SW480 (cell line): ENCODE measurements around the gene ZNF283.
"Not testable (repeated sequence)": the region's sequence is repeated elsewhere in the genome, so short reads cannot be mapped to it uniquely, and the experiment has no call there.

Source experiments
- DNase-seq: peaks from one replicate; pipeline ENCODE4 v3.0.0-alpha.2; 2016; ENCODE audit warnings: low spot score

ZNF283 gene

GRCh38 chr19:43848821-43849220 is 21.7 kb downstream of the ZNF283 start:
- DNase-seq, result no peak

GRCh38 chr19:43858174-43858573 is 31.1 kb downstream of the ZNF283 start:
- DNase-seq, result no peak

DNA sequence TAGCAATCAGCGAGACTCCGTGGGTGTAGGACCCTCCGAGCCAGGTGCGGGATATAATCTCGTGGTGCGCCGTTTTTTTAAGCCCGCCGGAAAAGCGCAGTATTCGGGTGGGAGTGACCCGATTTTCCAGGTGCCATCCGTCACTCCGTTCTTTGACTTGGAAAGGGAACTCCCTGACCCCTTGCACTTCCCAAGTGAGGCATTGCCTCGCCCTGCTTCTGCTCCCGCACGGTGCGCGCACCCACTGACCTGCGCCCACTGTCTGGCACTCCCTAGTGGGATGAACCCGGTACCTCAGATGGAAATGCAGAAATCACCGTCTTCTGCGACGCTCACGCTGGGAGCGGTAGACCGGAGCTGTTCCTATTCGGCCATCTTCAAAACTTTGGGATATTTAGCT is 39.8 kb downstream of the ZNF283 start:
- not testable (repeated sequence) for DNase-seq

DNA sequence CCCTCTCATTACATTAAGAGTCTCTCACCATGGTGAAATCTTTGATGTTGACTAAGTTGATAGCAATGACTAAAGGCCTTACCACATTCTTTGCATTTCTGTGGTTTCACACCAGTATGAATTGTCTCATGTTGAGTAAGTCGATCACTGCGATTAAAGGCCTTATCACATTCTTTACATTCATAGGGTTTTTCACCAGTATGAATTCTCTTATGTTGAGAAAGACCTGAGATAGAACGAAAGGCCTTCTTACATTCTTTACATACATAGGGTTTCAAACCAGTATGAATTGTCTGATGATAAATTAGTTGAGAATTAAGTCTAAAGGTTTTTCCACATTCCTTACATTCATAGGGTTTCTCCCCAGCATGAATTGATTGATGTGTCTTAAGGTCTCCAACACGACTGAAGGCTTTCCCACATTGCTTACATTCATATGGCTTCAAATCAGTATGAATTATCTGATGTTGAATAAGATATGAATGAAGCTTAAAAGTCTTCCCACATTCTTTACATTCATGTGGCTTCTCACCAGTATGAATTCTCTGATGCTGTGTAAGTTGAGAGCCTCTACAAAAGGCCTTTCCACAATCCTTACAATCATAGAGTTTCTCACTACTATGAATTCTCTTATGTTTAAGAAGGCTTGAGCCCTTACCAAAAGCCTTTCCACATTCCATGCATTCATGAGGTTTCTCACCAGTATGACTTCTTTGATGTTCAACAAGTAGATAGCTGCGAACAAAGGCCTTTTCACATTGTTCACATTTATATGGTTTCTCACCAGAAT is 45.6 kb downstream of the ZNF283 start:
- DNase-seq, result peak; percentile 51

DNA sequence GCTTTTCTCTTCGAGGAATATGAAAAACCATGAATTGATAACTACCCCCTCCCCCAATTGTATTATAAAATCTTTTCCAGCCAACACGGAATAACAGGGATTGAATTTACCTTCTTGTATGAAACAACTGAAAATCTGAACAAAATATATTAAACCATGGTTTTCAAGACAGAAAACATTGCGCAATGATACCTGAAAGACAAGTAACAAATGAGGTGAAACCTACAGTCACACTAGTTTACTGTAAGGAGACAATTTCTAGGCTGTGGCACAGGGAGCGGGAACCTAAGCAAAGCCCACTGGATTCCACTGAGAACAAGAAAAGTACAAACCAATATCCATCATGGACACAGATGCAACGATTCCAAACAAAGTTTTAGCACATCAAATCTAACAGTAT is 53.4 kb downstream of the ZNF283 start:
- no peak for DNase-seq

DNA sequence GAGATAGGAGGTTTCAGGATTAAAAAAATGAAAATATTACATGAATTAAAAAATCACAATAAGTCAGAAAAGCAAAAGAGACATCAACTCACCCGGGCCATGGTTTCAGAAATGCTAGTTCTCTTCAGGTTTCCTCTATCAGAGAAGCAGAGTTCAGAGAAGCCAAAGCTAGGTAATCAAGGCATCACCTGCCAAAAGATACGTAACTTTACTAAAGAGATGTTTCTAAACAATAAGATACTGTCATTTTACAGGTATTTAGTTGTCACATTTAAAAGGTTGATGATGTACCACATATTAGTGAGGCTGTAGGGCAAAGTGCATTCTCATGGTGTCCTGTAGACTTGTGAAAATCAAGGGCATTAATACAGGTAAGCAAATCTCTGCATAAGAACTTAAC is 56.7 kb downstream of the ZNF283 start, which contains the start of gene ZNF404:
Gene ZNF404, minus strand, starts transcription at position 101 of the 400 bp plus-strand sequence.
- DNase-seq, result no peak

DNA sequence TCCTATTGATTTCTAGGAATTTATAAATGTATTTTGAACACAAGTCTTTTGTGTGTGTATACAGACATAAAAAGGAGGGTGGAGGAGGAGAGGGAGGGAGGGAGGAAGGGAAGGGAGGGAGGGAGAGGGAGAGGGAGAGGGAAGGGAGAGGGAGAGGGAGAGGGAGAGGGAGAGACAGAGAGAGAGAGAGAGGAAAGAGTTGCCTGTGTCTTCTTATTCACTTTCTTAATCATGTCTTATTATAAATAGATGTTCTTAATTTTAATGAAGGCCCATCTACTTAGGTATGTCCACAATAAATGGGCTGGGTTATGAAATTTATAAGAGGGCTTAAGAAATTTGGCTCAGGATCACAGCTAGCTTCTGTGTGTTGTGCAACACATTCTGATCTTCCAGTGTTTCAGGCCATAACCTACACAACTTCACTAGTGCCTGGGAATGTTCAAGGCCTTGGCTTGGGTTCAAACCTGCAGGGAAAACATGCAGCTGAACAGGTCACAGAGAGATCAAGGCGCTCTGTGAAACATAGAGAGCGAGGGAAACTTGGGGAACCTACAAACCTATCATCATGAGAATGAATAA is 68.7 kb downstream of the ZNF283 start:
- DNase-seq, result no peak
